GM19395 (cell line): Measurements from ENCODE around the gene RABGGTB.
"Not testable (repeated sequence)": the region's sequence is repeated elsewhere in the genome, so short reads cannot be mapped to it uniquely, and the experiment has no call there.

Source experiments
- ATAC-seq: cut with Tn5 transposase; IDR thresholded peaks from one replicate; pipeline ENCODE4 v1.9.1; 2021; ENCODE audit warnings: mild to moderate bottlenecking, moderate library complexity; ENCODE audit not compliant: unreplicated experiment

RABGGTB gene

DNA sequence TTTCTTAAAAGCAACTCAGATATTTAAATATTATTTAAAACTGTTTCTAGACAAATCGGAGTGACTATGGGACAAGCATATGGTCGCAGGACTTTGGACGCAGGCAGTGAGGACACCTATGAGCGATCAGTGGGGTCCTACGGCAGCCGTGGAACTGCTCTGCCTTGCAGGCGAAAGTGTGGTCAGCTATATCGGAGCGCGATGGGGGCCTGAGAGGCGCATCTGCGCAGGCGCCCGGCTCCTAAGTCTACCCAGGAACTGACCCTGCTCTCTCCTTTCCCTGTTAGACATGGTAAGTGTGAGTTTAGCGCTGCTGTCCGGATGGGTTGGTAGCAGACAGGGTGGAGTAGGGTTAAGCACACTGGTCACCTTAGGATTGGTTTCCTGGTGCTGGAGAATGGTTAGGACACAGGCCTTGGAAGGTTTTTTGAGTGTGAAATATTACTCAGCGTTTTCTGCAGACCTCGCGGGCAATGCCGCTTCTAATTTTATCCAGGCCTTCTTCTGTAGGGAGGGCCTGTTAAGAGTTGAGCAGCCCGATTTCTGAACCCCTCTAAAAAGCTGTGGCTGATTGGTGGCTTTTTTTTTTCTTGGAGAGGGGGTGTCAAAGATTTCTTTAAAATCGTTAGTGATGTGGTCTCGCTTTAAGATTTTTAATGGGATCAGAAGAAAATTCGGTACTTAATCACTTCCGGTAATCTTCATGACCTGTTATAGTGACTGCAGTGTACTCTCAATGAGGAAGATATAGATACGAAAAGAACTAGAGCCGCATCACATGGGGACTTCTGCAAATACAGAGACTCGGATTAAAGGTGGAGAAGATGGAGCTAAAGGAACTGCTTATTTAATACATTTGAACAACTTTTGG is at the start of gene RABGGTB:
Gene RABGGTB, plus strand, starts transcription at position 274 of the 871 bp plus-strand sequence. Its CDS starts 16 bp downstream, at position 290.
- ATAC-seq: peak; percentile 70

DNA sequence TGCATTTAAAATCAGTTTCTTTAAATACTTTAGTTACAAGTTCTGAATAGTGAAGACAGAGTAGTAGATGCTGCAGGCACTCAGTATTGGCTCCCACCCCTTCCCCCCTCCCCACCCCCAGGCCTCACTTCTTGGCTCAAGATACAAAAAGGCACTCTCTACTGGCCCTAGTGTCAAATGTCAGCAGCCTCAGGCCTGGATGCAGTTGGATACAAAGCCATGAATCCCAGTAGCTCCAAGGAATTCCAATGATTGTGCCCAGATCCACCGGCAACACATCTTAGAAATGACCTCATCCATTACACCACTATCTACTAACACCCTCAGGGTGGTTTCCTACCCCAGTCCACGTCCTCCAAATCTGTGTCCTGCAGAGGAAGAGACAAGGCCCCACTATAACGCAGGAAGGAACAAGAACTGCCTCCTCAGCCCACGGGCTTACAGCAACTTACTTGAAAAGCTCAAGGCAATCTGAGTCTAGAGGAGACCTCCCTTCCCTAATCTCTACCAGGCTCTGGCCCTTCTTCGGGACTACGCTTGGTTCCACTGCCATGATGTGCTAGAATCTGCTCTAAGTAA is 43.9 kb upstream of the RABGGTB start:
- no peak for ATAC-seq

DNA sequence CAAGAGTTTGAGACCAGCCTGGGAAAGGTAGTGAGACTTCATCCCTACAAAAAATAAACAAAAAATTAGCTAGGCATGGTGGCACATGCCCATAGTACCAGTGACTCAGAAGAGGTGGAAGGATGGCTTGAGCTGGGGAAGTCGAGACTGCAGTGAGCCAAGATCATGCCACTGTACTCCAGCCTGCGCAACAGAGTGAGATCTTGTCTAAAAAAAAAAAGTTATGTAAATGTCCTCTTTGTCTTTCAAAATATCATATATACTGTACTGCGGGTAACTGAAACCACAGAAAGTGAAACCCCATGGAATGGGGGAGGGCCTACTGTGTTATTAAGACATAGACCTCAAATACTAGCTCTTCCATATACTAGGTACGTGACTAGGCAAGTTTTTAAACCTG is 40.8 kb upstream of the RABGGTB start:
- ATAC-seq: peak; percentile 83

DNA sequence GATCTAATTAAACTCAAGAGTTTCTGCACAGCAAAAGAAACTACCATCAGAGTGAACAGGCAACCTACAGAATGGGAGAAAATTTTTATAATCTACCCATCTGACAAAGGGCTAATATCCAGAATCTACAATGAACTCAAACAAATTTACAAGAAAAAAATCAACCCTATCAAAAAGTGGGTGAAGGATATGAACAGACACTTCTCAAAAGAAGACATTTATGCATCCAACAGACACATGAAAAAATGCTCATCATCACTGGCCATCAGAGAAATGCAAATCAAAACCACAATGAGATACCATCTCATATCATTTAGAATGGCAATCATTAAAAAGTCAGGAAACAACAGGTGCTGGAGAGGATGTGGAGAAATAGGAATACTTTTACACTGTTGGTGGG is 28.8 kb upstream of the RABGGTB start:
- not testable (repeated sequence) for ATAC-seq

DNA sequence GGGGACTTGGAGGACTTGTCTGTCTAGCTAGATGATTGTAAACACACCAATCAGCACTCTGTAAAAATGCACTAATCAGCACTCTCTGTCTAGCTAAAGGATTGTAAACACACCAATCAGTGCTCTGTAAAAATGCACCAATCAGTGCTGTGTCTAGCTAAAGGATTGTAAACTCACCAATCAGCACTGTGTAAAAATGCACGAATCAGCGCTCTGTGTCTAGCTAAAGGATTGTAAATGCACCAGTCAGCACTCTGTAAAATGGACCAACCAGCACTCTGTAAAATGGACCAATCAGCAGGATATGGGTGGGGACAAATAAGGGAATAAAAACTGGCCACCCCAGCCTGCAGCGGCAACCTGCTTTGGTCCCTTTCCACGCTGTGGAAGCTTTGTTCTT is 27.5 kb upstream of the RABGGTB start:
- not testable (repeated sequence) for ATAC-seq

DNA sequence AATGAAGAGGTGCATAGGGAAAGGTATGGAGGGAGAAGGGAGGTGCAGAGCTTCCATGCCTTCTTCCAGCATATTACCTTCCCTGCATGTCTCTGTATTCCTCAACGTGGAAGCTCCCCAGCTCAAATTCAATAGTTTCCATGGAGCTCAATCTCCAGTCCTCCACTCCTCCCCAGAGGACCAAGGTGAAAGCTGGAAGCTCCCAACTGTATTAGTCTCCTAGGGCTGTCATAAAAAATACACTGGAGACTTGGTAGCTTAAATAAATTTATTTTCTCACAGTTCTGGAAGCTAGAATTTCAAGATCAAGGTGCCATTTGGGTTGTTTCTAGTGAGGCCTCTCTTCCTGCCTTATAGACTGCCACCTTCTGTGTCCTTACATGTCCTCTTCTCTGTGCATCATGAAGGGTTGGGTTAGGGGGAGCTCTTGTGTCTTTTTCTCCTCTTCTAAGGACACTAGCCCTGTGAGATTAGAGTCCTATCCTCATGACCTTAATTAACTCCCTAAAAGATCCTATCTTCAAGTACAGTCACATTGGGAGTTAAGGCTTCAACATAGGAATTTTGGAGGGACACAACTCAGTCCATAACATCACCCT is 21.9 kb upstream of the RABGGTB start:
- ATAC-seq: peak; percentile 48

DNA sequence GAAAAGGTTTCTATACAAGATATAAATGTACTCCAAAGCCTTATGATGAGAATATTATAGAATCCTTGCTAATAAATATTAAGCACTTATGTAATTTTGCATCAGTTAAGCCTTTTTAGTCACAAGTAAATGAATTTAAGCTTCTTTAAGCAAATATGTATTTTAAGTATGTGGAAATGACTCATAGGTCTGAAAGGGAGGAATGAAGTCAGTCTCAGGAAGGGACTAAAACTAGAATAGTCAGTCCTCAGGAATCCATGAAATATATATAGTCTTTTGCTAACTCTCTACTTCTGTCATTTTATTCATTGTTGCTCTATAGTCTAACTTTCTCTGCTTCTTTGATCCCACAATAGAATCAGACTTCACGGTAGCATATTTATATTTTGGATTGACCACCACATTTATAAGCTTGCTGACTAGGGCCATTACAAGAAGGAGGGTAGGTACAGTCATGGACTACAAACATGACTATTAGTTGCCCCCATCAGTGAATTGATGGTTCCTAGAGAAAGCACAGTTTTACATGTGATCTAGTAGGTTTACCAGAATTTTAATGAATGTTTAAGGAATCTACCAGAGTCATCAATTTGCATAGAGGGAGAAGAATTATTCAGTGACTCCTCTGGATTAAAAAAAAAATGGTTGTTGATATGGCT is 20.2 kb upstream of the RABGGTB start:
- no peak for ATAC-seq

DNA sequence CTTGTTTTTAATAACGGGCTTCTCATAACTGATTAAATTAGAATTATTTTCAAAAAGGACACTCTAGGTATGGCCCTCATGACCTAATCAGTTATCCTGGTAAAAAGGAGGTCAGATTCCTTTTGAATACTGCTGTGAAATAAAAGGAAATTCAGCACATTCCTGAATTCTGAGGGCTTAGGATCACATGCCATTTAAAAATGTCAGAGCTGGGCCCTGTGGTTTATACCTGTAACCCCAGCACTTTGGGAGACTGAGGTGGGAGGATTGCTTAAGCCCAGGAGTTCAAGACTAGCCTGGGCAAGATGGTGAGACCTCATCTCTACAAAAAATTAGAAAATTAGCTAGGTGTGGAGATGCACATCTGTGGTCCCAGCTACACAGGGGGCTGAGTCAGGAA is 18.0 kb upstream of the RABGGTB start:
- ATAC-seq: no peak

DNA sequence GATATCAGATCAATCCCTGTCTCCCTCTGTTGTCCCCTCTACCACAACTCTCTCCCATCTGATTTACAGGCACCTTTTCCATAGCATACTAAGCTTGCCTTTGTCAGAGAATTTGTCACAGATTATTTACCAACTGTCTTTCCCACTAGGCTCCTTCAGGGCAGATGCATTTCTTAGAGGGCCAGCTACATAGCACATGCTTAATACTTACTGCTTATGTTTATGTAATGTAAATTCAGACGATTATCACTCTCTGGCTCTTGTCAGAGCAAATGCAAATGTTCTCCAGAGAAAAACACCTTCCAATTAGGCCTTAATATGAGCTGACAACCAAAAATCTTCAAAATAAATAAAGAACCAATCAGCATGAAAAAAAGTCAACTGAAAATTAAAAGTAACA is 15.3 kb upstream of the RABGGTB start:
- ATAC-seq: no peak

DNA sequence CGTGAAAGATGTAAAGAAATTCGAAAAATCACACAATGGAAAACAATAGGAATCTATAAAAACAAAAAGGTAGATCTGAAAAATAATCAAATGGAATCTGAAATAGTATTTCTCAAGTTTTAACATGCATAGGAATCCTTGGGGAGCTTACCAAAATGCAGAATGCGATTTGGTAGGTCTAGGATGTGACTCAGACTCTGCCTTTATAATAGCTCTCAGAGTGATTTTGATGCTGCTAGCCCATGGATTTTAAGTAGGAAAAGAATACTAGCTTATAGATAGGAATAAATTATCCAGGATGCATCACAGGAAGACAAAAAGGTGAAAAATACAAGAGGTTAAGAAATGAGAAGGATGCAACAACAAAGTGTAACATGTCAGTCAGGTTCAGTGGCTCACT is 14.1 kb upstream of the RABGGTB start:
- ATAC-seq: no peak

DNA sequence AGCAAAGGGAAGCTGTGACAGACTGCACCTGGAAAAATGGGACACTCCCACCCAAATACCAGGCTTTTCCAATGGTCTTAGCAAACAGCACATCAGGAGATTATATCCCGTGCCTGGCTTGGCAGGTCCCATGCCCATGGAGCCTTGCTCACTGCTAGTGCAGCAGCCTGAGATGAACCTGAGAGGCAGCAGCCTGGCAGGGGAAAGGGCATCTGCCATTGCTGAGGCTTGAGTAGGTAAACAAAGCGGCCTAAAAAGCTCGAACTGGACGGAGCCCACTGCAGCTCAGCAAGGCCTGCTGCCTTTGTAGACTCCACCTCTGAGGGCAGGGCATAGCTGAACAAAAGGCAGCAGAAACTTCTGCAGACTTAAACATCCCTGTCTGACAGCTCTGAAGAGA is 8.2 kb upstream of the RABGGTB start:
- ATAC-seq: not testable (repeated sequence)

DNA sequence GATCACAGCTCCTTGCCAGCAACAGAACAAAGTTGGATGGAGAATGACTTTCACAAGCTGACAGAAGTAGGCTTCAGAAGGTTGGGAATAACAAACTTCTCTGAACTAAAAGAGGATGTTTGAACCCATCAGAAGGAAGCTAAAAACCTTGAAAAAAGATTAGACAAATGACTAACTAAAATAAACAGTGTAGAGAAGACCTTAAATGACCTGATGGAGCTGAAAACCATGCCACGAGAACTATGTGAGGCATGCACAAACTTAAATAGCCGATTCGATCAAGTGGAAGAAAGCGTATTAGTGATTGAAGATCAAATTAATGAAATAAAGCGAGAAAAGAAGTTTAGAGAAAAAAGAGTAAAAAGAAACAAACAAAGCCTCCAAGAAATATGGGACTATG is 7.4 kb upstream of the RABGGTB start:
- ATAC-seq: not testable (repeated sequence)

DNA sequence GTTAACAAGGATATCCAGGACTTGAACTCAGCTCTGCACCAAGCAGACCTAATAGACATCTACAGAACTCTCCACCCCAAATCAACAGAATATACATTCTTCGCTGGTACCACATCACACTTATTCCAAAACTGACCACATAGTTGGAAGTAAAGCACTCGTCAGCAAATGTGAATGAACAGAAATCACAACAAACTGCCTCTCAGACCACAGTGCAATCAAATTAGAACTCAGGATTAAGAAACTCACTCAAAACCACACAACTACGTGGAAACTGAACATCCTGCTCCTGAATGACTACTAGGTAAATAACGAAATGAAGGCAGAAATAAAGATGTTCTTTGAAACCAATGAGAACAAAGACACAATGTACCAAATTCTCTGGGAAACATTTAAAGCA is 5.9 kb upstream of the RABGGTB start:
- not testable (repeated sequence) for ATAC-seq

DNA sequence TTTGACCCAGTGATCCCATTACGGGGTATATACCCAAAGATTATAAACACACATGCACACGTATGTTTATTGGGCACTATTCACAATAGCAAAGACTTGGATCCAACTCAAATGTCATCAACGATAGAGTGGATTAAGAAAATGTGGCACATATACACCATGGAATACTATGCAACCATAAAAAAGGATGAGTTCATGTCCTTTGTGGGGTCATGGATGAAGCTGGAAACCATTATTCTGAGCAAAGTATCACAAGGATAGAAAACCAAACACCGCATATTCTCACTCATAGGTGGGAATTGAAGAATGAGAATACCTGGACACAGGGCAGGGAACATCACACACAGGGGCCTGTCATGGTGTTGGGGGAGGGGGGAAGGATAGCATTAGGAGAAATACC is 2.1 kb upstream of the RABGGTB start:
- ATAC-seq: not testable (repeated sequence)

DNA sequence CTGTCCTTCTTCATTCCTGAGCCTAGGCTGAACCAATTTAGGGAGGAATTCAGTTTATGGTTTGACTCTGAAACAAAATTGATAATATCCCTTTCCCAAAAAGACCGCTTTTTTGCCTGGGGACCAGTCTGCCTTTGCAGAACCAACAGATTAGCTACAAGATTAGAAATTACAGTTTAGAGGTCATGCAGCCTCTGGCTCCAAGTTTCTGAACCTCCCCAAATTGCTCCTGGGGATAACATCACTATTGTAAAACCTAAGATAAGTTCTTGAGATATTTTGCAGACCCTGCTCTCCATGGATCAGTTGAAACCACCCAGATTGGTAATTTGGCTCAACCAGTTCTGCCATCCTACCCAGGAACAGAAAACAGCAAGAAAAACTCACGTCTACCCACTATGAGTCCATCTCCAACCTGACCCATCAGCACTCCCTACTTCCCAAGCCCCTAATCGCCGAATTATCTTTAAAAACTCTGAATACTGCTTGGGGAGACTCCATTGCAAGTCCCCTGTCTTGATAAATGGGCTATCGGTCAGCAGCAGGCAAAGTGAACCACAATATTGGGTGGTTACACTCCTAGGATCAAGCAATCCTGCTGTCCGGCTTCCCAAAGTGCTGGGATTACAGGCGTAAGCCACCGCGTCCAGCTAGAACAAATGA is 605 bp upstream of the RABGGTB start:
- ATAC-seq: peak; percentile 20

DNA sequence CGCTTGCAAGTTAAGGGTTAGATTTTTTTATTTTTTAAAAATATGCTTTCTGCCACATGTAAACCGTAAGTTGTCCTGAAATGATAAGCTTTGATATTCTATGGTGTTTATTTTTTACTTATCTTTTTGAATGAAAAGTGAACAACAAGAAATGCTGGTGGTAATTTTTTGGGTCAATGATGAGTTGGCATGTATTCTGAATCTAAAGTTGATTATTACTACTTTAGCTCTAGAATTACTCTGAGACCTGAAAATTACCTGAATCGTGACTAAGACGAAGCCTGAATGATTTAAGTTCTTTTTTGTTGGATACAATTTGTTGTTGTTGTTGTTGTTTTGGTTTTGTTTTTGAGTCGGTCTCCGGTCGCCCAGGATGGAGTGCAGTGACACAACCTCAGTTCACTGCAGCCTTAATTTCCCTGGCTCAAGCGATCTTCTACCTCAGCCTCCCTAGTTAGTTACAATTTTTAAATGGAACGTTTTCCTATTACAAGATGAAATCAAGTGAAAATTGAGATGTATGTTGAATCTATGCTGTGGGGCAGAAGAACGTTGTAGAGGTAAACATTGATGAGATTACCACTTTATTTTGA is 941 bp downstream of the RABGGTB start:
- no peak for ATAC-seq

DNA sequence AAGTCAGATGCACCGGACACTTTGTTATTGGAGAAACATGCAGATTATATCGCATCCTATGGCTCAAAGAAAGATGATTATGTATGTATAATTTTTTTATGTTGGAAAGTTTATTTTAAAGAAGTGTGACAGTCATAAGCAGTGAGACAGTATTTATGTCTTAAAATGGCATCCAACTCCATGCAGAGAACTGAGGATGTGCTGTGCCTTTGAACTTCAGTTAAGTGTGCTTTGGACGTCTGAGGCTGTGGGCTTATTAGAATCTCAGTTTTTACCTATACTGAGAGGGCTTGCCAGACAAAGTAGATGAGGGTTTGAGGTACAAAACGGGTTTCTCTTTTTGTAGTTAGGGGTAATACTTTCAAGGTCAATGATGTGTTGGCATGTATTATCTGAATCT is 1.5 kb downstream of the RABGGTB start:
- no peak for ATAC-seq

DNA sequence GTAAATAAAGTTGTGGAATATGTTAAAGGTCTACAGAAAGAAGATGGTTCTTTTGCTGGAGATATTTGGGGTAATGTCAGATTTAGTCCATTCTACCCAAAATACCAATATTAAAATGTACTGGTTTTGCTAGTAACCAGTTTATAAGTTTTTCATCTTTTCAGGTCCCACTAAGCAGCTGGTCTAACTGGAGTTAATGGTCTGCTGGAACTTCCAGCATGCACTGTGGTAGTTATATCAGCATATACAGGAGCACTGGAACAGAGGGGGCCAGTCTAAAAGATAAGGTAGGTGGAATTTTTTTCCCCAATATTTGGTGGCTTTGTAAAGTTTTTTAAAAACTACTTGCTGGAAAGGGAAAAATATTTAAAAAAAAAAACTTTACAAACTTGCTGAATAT is 3.9 kb downstream of the RABGGTB start:
- ATAC-seq: no peak

DNA sequence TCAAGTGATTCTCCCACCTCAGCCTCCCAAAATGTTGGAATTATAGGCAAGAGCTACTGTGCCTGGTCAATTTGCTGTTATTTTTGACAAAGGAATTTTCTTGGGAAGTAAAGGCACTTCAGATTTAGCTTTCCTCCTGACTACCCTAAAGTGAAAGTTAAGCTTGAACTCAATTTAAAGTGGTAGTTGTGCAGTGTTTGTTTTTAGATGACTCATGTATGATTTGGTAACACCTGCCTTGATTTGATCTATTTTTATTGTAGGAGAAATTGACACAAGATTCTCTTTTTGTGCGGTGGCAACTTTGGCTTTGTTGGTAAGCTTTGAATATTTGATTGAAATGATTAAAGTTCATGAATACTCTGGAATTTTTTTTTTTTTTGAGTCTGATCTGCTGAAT is 5.0 kb downstream of the RABGGTB start:
- ATAC-seq: no peak

DNA sequence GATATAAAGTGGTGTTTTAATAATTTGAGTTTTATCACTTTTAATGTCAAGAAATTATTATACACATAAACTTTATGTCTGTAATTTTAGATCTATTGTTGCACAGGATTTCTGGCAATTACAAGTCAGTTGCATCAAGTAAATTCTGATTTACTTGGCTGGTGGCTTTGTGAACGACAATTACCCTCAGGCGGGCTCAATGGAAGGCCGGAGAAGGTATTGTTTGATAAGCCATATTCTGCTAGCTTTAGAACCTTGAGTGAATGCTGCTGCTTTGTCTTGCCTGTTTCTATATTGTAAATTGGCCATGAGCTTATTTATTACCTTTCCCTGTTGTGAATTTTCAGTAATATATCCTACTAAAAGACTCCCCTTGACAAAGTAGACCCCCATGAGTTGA is 6.0 kb downstream of the RABGGTB start:
- ATAC-seq: no peak

DNA sequence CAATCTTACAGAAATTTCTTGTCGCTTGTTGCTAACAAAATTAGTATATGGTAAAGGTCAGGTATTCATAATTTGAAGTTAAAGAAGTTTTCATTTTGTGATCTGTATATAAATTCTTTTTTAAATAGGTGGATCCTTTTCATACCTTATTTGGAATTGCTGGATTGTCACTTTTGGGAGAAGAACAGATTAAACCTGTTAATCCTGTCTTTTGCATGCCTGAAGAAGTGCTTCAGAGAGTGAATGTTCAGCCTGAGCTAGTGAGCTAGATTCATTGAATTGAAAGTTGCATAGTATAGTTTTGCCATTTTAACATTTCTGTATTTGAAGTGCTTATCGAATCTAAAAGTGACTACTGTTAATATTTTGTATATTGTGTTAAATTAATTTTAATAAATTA is 8.3 kb downstream of the RABGGTB start:
- no peak for ATAC-seq
